ENCODE results near the gene THOC2. TPM values are rescaled to one million over a fixed set of nuclear protein-coding genes. Genes with fewer than 3 reads are reported as not detected.
"Not testable (repeated sequence)": the region's sequence is repeated elsewhere in the genome, so short reads cannot be mapped to it uniquely, and the experiment has no call there.

THOC2 gene
- total and polyA plus RNA-seq, 4 donors: 67.2 to 97.7 (median 78.2) TPM

DNA sequence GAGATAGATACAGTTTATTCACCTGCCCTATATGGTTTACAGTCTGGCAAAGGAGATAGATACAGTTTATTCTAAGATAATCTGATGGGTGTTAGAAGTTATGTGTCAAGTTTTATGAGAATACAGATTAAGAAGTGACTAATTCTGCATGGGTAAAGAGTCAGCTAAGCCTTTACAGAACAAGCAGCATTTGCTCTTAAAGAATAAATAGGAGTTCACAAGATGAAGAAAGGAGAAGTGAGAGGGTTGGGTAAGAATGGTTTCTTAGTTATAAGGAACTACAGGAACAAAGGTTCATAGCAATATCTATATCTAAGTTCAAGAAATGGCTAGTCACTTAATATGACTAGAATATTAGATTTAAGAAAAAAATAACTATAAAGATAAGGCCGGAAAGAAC, 47.6 kb downstream of the THOC2 start:
- Histone ChIP-seq H3K9me3 (ENCODE audit: control insufficient read depth, insufficient read depth, low read length) (no peaks in the 10 kb centered on the region), H3K27me3 (ENCODE audit: control insufficient read depth, insufficient read depth, low read length) (no peaks in the 10 kb centered on the region), H3K4me1 (ENCODE audit: control insufficient read depth, insufficient read depth, low read length) (no peaks in the 10 kb centered on the region), H3K36me3 (ENCODE audit: control insufficient read depth, insufficient read depth, low read length) (peaks cover 2% of the 10 kb centered on the region), H3K4me3 (ENCODE audit: low read depth, low read length) (no peak overlapping the region), H3K27ac (ENCODE audit: low read depth, low read length) (no peak overlapping the region)
- DNase-seq (ENCODE audit: low read depth in 4 of 6, low spot score in 6 of 6): no peak
- no CpG with 5 or more reads among the region's 1 CpG for WGBS (ENCODE audit: insufficient coverage)

DNA sequence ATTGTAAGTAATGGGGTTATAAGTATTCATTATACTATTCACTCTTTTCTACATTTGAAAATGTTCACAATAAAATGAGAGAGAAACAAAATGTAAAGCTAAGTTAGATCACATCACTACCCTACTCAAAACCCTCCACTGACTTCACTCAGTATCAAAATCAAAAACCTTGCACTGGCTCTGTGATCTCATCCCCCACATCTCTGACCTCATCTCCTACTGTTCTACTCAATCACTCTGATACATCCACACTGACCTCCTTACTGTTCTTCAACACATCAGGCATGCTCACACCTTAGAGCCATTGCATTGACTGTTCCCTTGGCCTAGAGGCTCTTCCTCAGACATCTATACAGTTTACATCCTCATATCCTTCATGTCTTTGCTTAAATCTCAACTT, 50.7 kb downstream of the THOC2 start:
- Histone ChIP-seq H3K27ac (ENCODE audit: low read depth, low read length) (no peak overlapping the region), H3K9me3 (ENCODE audit: control insufficient read depth, insufficient read depth, low read length) (no peaks in the 10 kb centered on the region), H3K4me1 (ENCODE audit: control insufficient read depth, insufficient read depth, low read length) (no peaks in the 10 kb centered on the region), H3K27me3 (ENCODE audit: control insufficient read depth, insufficient read depth, low read length) (no peaks in the 10 kb centered on the region), H3K36me3 (ENCODE audit: control insufficient read depth, insufficient read depth, low read length) (peaks cover 2% of the 10 kb centered on the region), H3K4me3 (ENCODE audit: low read depth, low read length) (no peak overlapping the region)
- no peak for DNase-seq (ENCODE audit: low read depth in 4 of 6, low spot score in 6 of 6)

DNA sequence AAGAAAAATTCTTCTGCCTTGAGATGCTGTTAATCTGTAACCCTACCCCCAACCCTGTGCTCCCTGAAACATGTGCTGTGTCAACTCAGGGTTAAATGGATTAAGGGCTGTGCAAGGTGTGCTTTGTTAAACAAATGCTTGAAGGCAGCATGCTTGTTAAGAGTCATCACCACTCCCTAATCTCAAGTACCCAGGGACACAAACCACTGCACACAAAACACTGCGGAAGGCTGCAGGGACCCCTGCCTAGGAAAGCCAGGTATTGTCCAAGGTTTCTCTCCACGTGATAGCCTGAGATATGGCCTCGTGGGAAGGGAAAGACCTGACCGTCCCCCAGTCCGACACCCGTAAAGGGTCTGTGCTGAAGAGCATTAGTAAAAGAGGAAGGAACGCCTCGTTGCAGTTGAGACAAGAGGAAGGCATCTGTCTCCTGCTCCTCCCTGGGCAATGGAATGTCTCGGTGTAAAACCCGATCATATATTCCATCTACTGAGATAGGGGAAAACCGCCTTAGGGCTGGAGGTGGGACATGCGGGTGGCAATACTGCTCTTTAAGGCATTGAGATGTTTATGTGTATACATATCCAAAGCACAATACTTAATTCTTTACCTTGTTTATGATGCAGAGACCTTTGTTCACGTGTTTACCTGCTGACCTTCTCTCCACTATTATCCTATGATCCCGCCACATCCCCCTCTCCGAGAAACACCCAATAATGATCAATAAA, 53.0 kb downstream of the THOC2 start:
- H3K27ac ChIP-seq (ENCODE audit: low read depth, low read length): not testable (repeated sequence)

GRCh38 chrX:123675154-123675553, 57.7 kb downstream of the THOC2 start:
- Histone ChIP-seq H3K4me1 (ENCODE audit: control insufficient read depth, insufficient read depth, low read length) (no peaks in the 10 kb centered on the region), H3K27me3 (ENCODE audit: control insufficient read depth, insufficient read depth, low read length) (no peaks in the 10 kb centered on the region), H3K9me3 (ENCODE audit: control insufficient read depth, insufficient read depth, low read length) (no peaks in the 10 kb centered on the region), H3K27ac (ENCODE audit: low read depth, low read length) (no peak overlapping the region), H3K36me3 (ENCODE audit: control insufficient read depth, insufficient read depth, low read length) (no peaks in the 10 kb centered on the region), H3K4me3 (ENCODE audit: low read depth, low read length) (no peak overlapping the region)
- DNase-seq (ENCODE audit: low read depth in 4 of 6, low spot score in 6 of 6): no peak
- 100% methylated on average over 1 of the region's 2 CpGs for WGBS (ENCODE audit: insufficient coverage)

More for the DNA sequence above, 53.0 kb downstream of the THOC2 start:
- not testable (repeated sequence) for DNase-seq (ENCODE audit: low read depth in 4 of 6, low spot score in 6 of 6); H3K4me1 ChIP-seq (ENCODE audit: control insufficient read depth, insufficient read depth, low read length); H3K27me3 ChIP-seq (ENCODE audit: control insufficient read depth, insufficient read depth, low read length); H3K4me3 ChIP-seq (ENCODE audit: low read depth, low read length); H3K36me3 ChIP-seq (ENCODE audit: control insufficient read depth, insufficient read depth, low read length); H3K9me3 ChIP-seq (ENCODE audit: control insufficient read depth, insufficient read depth, low read length)
- WGBS (ENCODE audit: insufficient coverage): 76% methylated on average over 4 of the region's 15 CpGs

GRCh38 chrX:123673813-123674212, 59.0 kb downstream of the THOC2 start:
- DNase-seq (ENCODE audit: low read depth in 4 of 6, low spot score in 6 of 6): no peak
- no peaks in the 10 kb centered on the region for H3K4me1 ChIP-seq (ENCODE audit: control insufficient read depth, insufficient read depth, low read length)
- H3K36me3 ChIP-seq (ENCODE audit: control insufficient read depth, insufficient read depth, low read length): no peaks in the 10 kb centered on the region
- H3K27me3 ChIP-seq (ENCODE audit: control insufficient read depth, insufficient read depth, low read length): no peaks in the 10 kb centered on the region
- H3K27ac ChIP-seq (ENCODE audit: low read depth, low read length): no peak overlapping the region
- no peaks in the 10 kb centered on the region for H3K9me3 ChIP-seq (ENCODE audit: control insufficient read depth, insufficient read depth, low read length)
- WGBS (ENCODE audit: insufficient coverage): no CpG with 5 or more reads among the region's 1 CpG
- H3K4me3 ChIP-seq (ENCODE audit: low read depth, low read length): no peak overlapping the region

DNA sequence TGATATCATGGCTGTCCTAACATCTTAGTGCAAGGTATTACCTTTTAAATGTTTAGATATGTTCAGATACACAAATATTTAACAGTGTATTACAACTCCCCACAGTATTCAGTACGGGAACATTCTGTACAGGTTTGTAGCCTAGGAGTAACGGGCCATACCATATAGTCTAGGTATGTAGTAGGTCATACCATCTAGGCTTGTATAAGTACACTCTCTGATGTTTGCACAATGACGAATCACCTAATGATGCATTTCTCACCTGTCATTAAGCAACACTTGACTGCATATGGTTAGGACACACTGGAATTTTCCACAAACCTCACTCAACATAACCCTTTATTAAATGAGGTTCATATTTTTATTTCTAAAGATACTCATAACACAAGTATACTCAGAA, 67.7 kb downstream of the THOC2 start:
- H3K27me3 ChIP-seq (ENCODE audit: control insufficient read depth, insufficient read depth, low read length): no peaks in the 10 kb centered on the region
- no peak overlapping the region for H3K27ac ChIP-seq (ENCODE audit: low read depth, low read length)
- H3K4me3 ChIP-seq (ENCODE audit: low read depth, low read length): no peak overlapping the region
- no peaks in the 10 kb centered on the region for H3K4me1 ChIP-seq (ENCODE audit: control insufficient read depth, insufficient read depth, low read length)
- H3K9me3 ChIP-seq (ENCODE audit: control insufficient read depth, insufficient read depth, low read length): peaks cover 7% of the 10 kb centered on the region
- no peak for DNase-seq (ENCODE audit: low read depth in 4 of 6, low spot score in 6 of 6)
- peaks cover 2% of the 10 kb centered on the region for H3K36me3 ChIP-seq (ENCODE audit: control insufficient read depth, insufficient read depth, low read length)
- WGBS (ENCODE audit: insufficient coverage): 100% methylated on average over 1 of the region's 3 CpGs

DNA sequence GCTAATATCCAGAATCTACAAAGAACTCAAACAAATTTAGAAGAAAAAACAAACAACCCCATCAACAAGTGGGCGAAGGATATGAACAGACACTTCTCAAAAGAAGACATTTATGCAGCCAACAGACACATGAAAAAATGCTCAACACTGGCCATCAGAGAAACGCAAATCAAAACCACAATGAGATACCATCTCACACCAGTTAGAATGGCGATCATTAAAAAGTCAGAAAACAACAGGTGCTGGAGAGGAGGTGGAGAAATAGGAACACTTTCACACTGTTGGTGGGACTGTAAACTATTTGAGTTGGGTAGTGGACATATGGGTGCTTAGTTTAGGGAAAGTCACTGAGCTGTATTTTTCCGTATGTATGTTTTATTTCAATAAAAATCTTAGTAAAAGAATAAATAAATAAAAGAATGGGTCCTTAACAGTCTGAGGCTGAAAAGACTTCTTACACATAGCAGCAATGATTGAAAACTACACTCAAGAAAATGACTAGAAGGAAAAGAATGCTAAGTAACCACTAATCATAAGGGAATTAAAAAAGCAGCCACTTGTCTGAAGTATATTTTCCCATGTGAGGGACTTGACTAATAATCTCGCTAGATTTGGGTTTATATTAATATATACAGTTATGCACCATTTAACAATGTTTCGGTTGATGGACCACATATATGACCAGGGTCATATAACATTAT, 68.2 kb downstream of the THOC2 start:
- WGBS (ENCODE audit: insufficient coverage): no CpG with 5 or more reads among the region's 6 CpGs
- H3K36me3 ChIP-seq (ENCODE audit: control insufficient read depth, insufficient read depth, low read length); DNase-seq (ENCODE audit: low read depth in 4 of 6, low spot score in 6 of 6); H3K4me1 ChIP-seq (ENCODE audit: control insufficient read depth, insufficient read depth, low read length); H3K9me3 ChIP-seq (ENCODE audit: control insufficient read depth, insufficient read depth, low read length); H3K27ac ChIP-seq (ENCODE audit: low read depth, low read length); H3K4me3 ChIP-seq (ENCODE audit: low read depth, low read length); H3K27me3 ChIP-seq (ENCODE audit: control insufficient read depth, insufficient read depth, low read length): not testable (repeated sequence)

DNA sequence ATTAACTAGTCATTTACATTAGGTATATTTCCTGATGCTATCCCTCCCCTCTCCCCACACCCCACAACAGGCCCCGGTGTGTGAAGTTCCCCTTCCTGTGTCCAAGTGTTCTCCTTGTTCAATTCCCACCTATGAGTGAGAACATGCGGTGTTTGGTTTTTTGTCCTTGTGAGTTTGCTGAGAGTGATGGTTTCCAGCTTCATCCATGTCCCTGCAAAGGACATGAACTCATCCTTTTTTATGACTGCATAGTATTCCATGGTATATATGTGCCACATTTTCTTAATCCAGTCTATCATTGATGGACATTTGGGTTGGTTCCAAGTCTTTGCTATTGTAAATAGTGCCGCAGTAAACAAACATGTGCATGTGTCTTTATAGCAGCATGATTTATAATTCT, 69.1 kb downstream of the THOC2 start:
- H3K4me3 ChIP-seq (ENCODE audit: low read depth, low read length); H3K36me3 ChIP-seq (ENCODE audit: control insufficient read depth, insufficient read depth, low read length); H3K27me3 ChIP-seq (ENCODE audit: control insufficient read depth, insufficient read depth, low read length); H3K4me1 ChIP-seq (ENCODE audit: control insufficient read depth, insufficient read depth, low read length); H3K9me3 ChIP-seq (ENCODE audit: control insufficient read depth, insufficient read depth, low read length); H3K27ac ChIP-seq (ENCODE audit: low read depth, low read length); DNase-seq (ENCODE audit: low read depth in 4 of 6, low spot score in 6 of 6): not testable (repeated sequence)
- 83% methylated on average over 1 of the region's 3 CpGs for WGBS (ENCODE audit: insufficient coverage)

DNA sequence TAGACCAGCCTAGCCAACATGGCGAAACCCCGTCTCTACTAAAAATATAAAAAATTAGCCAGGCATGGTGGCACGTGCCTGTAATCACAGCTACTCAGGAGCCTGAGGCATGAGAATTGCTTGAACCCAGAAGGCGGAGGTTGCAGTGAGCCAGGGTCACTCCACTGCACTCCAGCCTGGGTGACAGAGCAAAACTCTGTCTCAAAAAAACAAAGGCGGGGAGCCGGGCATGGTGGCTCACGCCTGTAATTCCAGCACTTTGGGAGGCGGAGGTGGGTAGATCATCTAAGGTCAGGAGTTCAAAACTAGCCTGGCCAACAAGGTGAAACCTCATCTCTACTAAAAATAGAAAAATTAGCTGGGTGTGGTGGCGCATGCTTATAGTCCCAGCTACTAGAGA, 76.3 kb downstream of the THOC2 start:
- not testable (repeated sequence) for H3K36me3 ChIP-seq (ENCODE audit: control insufficient read depth, insufficient read depth, low read length); H3K4me3 ChIP-seq (ENCODE audit: low read depth, low read length); H3K9me3 ChIP-seq (ENCODE audit: control insufficient read depth, insufficient read depth, low read length); H3K4me1 ChIP-seq (ENCODE audit: control insufficient read depth, insufficient read depth, low read length); H3K27ac ChIP-seq (ENCODE audit: low read depth, low read length); H3K27me3 ChIP-seq (ENCODE audit: control insufficient read depth, insufficient read depth, low read length); DNase-seq (ENCODE audit: low read depth in 4 of 6, low spot score in 6 of 6)
- WGBS (ENCODE audit: insufficient coverage): 91% methylated on average over 6 of the region's 9 CpGs

DNA sequence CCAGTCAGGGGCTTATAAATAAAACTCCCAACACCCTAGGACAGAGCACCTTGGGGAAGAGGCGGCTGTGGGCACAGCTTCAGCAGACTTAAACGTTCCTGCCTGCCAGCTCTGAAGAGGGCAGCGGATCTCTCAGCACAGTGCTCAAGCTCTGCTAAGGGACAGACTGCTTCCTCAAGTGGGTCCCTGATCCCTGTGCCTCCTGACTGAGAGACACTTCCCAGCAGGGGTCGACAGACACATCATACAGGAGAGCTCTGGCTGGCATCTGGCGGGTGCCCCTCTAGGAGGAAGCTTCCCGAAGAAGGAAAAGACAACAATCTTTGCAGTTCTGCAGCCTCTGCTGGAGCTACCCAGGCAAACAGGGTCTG, 84.1 kb downstream of the THOC2 start:
- not testable (repeated sequence) for H3K27me3 ChIP-seq (ENCODE audit: control insufficient read depth, insufficient read depth, low read length); DNase-seq (ENCODE audit: low read depth in 4 of 6, low spot score in 6 of 6); H3K4me3 ChIP-seq (ENCODE audit: low read depth, low read length); H3K27ac ChIP-seq (ENCODE audit: low read depth, low read length); H3K4me1 ChIP-seq (ENCODE audit: control insufficient read depth, insufficient read depth, low read length); H3K9me3 ChIP-seq (ENCODE audit: control insufficient read depth, insufficient read depth, low read length); H3K36me3 ChIP-seq (ENCODE audit: control insufficient read depth, insufficient read depth, low read length)
- 46% methylated on average over 6 of the region's 6 CpGs for WGBS (ENCODE audit: insufficient coverage)
